AG04449 (cell line): ENCODE results near the gene RBM39.
A peak's percentile ranks its signal among the peaks of the same experiment; 100 is the strongest.
"Not testable (repeated sequence)": the region's sequence is repeated elsewhere in the genome, so short reads cannot be mapped to it uniquely, and the experiment has no call there.

ENCODE experiments used
- CTCF ChIA-PET: fragments of 350-600 bp; formaldehyde crosslinking; extraction: SDS; loops from one replicate; lab custom pipeline; 2021; ENCODE audit warnings: antibody characterized with exemption; lab: Yijun Ruan, JAX
- POLR2A ChIA-PET: fragments of 400-600, 350-600 bp; formaldehyde crosslinking; extraction: SDS; loops from one replicate; lab custom pipeline; 2020; ENCODE audit warnings: antibody characterized with exemption, inconsistent platforms; lab: Yijun Ruan, JAX
- DNase-seq: peaks from one replicate; pipeline ENCODE4 v3.0.0-alpha.2; 2010; ENCODE audit warnings: low read depth, low spot score
- H3K4me3 ChIP-seq: 2 replicates; pipeline ENCODE4 v1.5.1; 2011; ENCODE audit warnings: low read depth, mild to moderate bottlenecking, control low read depth, low read length
- CTCF ChIP-seq: IDR thresholded peaks from one replicate; pipeline ENCODE4 v1.5.1; 2011; ENCODE audit warnings: mild to moderate bottlenecking, moderate library complexity, low read length, control low read depth, inconsistent platforms; ENCODE audit not compliant: insufficient read depth; ENCODE audit errors: missing control alignments

Gene RBM39

GRCh38 chr20:35768731-35769664 is 26.9 kb upstream of the RBM39 start:
- no peak for TF ChIP-seq CTCF
- peak; percentile 85 for DNase-seq
- ChIA-PET CTCF (interaction anchor here (0.6 to 1.2 kb wide), 3 partner anchors 26 to 185 kb away, joined by 3 to 5 read pairs (median 4); partner anchors contain the start of gene SCAND1), POLR2A (interaction anchor here (0.9 to 2.5 kb wide), 2 partner anchors 26 to 107 kb away, joined by 3 to 23 read pairs; partner anchors contain the start of gene RBM39)
- H3K4me3 ChIP-seq, result no peak overlapping the region

- POLR2A ChIA-PET, result interaction anchor here (2.5 kb wide), 1 partner anchor 25 kb away, joined by 23 read pairs; the partner anchor contains the start of gene RBM39
- no peak overlapping the region for H3K4me3 ChIP-seq
- CTCF ChIA-PET, result interaction anchor here (1.2 kb wide), 1 partner anchor 187 kb away, joined by 4 read pairs; the partner anchor contains the start of gene SCAND1
- no peak for TF ChIP-seq CTCF
- DNase-seq, result no peak
Observed at GRCh38 chr20:35767683-35768481, 25.8 kb upstream of the RBM39 start.

- ChIA-PET POLR2A (no interaction called here), CTCF (no interaction called here)
- DNase-seq, result no peak
- TF ChIP-seq CTCF, result no peak
- no peak overlapping the region for H3K4me3 ChIP-seq
Observed at GRCh38 chr20:35766843-35767242, 24.8 kb upstream of the RBM39 start.

GRCh38 chr20:35764936-35765335 is 22.9 kb upstream of the RBM39 start:
- H3K4me3 ChIP-seq, DNase-seq, POLR2A ChIA-PET, CTCF ChIA-PET: not testable (repeated sequence)

- TF ChIP-seq CTCF, result no peak
- ChIA-PET CTCF (no interaction called here), POLR2A (no interaction called here)
- no peak overlapping the region for H3K4me3 ChIP-seq
- no peak for DNase-seq
Observed at GRCh38 chr20:35762461-35762860, 20.4 kb upstream of the RBM39 start.

- CTCF ChIA-PET, DNase-seq, H3K4me3 ChIP-seq, POLR2A ChIA-PET: not testable (repeated sequence)
Observed at GRCh38 chr20:35761548-35761947, 19.5 kb upstream of the RBM39 start.
